Liver (tissue), 9 donors: Measurements from ENCODE around the gene NELL1. TPM values are rescaled to one million over a fixed set of nuclear protein-coding genes. Genes with fewer than 3 reads are reported as not detected.

Experiments used
- DNase-seq: peaks from one replicate; pipeline ENCODE4 v3.0.0-alpha.2; 2017; ENCODE audit warnings: low spot score
- H3K27ac ChIP-seq, 2 donors: one replicate each; pipeline ENCODE4 v1.7.0; 2013; ENCODE audit warnings: inconsistent platforms in 2 of 2, low read length in 2 of 2, control low read depth in 1 of 2, low read depth in 1 of 2, mild to moderate bottlenecking in 1 of 2
- H3K27me3 ChIP-seq, 4 donors: one replicate each; pipeline versions ENCODE4 v1.6.1 to v1.7.0; 2013; ENCODE audit warnings: low read length in 3 of 4, inconsistent platforms in 1 of 4, mild to moderate bottlenecking in 1 of 4, moderate library complexity in 1 of 4; ENCODE audit not compliant: control insufficient read depth in 4 of 4, insufficient read depth in 4 of 4
- H3K36me3 ChIP-seq, 4 donors: one replicate each; pipeline versions ENCODE4 v1.6.1 to v1.7.0; 2013; ENCODE audit warnings: low read length in 3 of 4, mild to moderate bottlenecking in 3 of 4, low read depth in 1 of 4, moderate library complexity in 1 of 4; ENCODE audit not compliant: control insufficient read depth in 4 of 4, insufficient read depth in 3 of 4
- H3K4me1 ChIP-seq, 4 donors: one replicate each; pipeline versions ENCODE4 v1.6.1 to v1.7.0; 2013; ENCODE audit warnings: low read length in 3 of 4, mild to moderate bottlenecking in 3 of 4, moderate library complexity in 1 of 4; ENCODE audit not compliant: control insufficient read depth in 4 of 4, insufficient read depth in 4 of 4
- H3K4me3 ChIP-seq, 3 donors: one replicate each; pipeline versions ENCODE4 v1.6.1 to v1.7.0; 2013; ENCODE audit warnings: low read length in 3 of 3, control low read depth in 1 of 3, low read depth in 1 of 3, mild to moderate bottlenecking in 1 of 3
- H3K9ac ChIP-seq, 2 donors: one replicate each; pipeline ENCODE4 v1.7.0; 2013; ENCODE audit warnings: low read length in 2 of 2, mild to moderate bottlenecking in 2 of 2, moderate library complexity in 2 of 2, control low read depth in 1 of 2, low read depth in 1 of 2
- H3K9me3 ChIP-seq, 4 donors: one replicate each; pipeline versions ENCODE4 v1.6.1 to v1.7.0; 2013; ENCODE audit warnings: low read length in 3 of 4; ENCODE audit not compliant: control insufficient read depth in 4 of 4
- ATF3 ChIP-seq: IDR thresholded peaks from 2 replicates; pipeline ENCODE4 v1.6.1; 2016; ENCODE audit warnings: antibody characterized with exemption
- CTCF ChIP-seq: fragments of 150-350 bp; IDR thresholded peaks from 2 replicates; pipeline ENCODE4 v1.5.1; 2017; ENCODE audit warnings: improper control_type of control experiment, low read depth, low read length; ENCODE audit not compliant: missing input control
- EGR1 ChIP-seq, 2 donors: IDR thresholded peaks; 2 replicates each; pipeline ENCODE4 v1.6.1; 2016 to 2018; ENCODE audit warnings: antibody characterized with exemption in 2 of 2, low read depth in 2 of 2
- FOXA1 ChIP-seq: IDR thresholded peaks from 2 replicates; pipeline ENCODE4 v1.6.1; 2016; ENCODE audit warnings: antibody characterized with exemption
- GABPA ChIP-seq, 2 donors: IDR thresholded peaks in 1 of 2; conservative IDR thresholded peaks in 1 of 2; 2 replicates each; pipeline ENCODE4 v1.6.1; 2016; ENCODE audit warnings: antibody characterized with exemption in 2 of 2, mild to moderate bottlenecking in 1 of 2, moderate library complexity in 1 of 2
- HNF4A ChIP-seq, 2 donors: conservative IDR thresholded peaks; 2 replicates each; pipeline ENCODE4 v1.6.1; 2016; ENCODE audit warnings: antibody characterized with exemption in 2 of 2, mild to moderate bottlenecking in 2 of 2
- HNF4G ChIP-seq: IDR thresholded peaks from 2 replicates; pipeline ENCODE4 v1.6.1; 2016; ENCODE audit warnings: antibody characterized with exemption
- JUND ChIP-seq, 2 donors: IDR thresholded peaks; 2 replicates each; pipeline ENCODE4 v1.6.1; 2016; ENCODE audit warnings: antibody characterized with exemption in 2 of 2
- MAX ChIP-seq: IDR thresholded peaks from 2 replicates; pipeline ENCODE4 v1.6.1; 2016; ENCODE audit warnings: antibody characterized with exemption
- NR2F2 ChIP-seq: IDR thresholded peaks from 2 replicates; pipeline ENCODE4 v1.6.1; 2016; ENCODE audit warnings: antibody characterized with exemption
- RAD21 ChIP-seq, 2 donors: IDR thresholded peaks; 2 replicates each; pipeline ENCODE4 v1.6.1; 2016; ENCODE audit warnings: antibody characterized with exemption in 2 of 2, mild to moderate bottlenecking in 2 of 2
- SP1 ChIP-seq: IDR thresholded peaks from 2 replicates; pipeline ENCODE4 v1.6.1; 2018; ENCODE audit warnings: antibody characterized with exemption, mild to moderate bottlenecking
- TAF1 ChIP-seq: conservative IDR thresholded peaks from 2 replicates; pipeline ENCODE4 v1.6.1; 2016; ENCODE audit warnings: antibody characterized with exemption, mild to moderate bottlenecking
- YY1 ChIP-seq: IDR thresholded peaks from 2 replicates; pipeline ENCODE4 v1.6.1; 2016; ENCODE audit warnings: antibody characterized with exemption, mild to moderate bottlenecking
- ZBTB33 ChIP-seq: IDR thresholded peaks from 2 replicates; pipeline ENCODE4 v1.6.1; 2016; ENCODE audit warnings: antibody characterized with exemption
- WGBS: extraction: QIAGEN DNeasy Blood & Tissue Kit; methylation state at CpG from one replicate; pipeline ENCODE4 v1.1.7; 2013; 5-methylcytosine and 5-hydroxymethylcytosine counted together
- polyA plus RNA-seq, 2 donors: library from polyadenylated mRNA; stranded (reverse) in 1 of 2; unstranded in 1 of 2; fragments of 200-250 nt in 1 of 2; fragments of >200 nt in 1 of 2; fragmentation: Nextera tagmentation in 1 of 2; extraction: Ambion mirVana in 1 of 2; gene quantifications; one replicate each; pipeline versions ENCODE4 v1.2.1 to v1.2.3, GENCODE V29; 2013 to 2015
- total RNA-seq, 2 donors: library from RNA; depleted of rRNA; stranded (reverse); fragments of >200 nt; gene quantifications; one replicate each; pipeline ENCODE4 v1.2.3, GENCODE V29; 2014
- TF ChIP-seq, protein P1 (sequence below): IDR thresholded peaks from 2 replicates; pipeline ENCODE4 v1.6.1; 2016; ENCODE audit warnings: antibody characterized with exemption, mild to moderate bottlenecking
- donor health status: healthy.
- donor health status: healthy.
- donor health status: healthy.
- donor health status: healthy.
- donor health status: healthy.

Gene NELL1
- total and polyA plus RNA-seq, 4 donors: not detected

DNA sequence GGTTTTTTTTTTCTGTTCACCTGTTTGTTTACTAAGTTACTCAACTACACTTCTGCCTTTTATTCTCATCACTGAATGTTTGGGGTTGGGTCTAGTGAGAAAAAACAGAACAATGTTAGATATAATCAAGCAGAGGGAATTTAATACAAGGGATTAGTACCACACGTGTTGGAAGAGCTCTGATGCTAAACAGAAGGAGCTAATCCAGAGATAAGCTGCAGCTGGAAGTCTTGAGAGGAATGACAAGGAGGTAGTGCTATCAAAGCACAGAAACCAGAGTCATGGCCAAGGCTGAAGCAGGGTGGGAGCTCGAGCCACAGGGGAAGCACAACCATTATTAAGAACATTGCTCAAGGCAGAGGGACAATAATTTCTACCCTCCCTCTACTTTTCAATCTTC is 919.4 kb downstream of the NELL1 start:
- DNase-seq: no peak
- no peak overlapping the region for H3K27ac ChIP-seq
- H3K9ac ChIP-seq: no peak overlapping the region
- TF ChIP-seq FOXA1 (no peak), NR2F2 (no peak), CTCF (no peak), MAX (no peak), HNF4G (no peak), SP1 (no peak), ZBTB33 (no peak), RAD21 (IDR thresholded peaks at IDR 0.05) (no peak), YY1 (no peak), GABPA (IDR thresholded peaks at IDR 0.05 in 1 of 2, conservative IDR thresholded peaks at IDR 0.05 in 1 of 2) (no peak), ATF3 (no peak), EGR1 (IDR thresholded peaks at IDR 0.05; ENCODE audit: low read depth in 2 of 2) (no peak), TAF1 (no peak)
- TF ChIP-seq, protein P1, sequence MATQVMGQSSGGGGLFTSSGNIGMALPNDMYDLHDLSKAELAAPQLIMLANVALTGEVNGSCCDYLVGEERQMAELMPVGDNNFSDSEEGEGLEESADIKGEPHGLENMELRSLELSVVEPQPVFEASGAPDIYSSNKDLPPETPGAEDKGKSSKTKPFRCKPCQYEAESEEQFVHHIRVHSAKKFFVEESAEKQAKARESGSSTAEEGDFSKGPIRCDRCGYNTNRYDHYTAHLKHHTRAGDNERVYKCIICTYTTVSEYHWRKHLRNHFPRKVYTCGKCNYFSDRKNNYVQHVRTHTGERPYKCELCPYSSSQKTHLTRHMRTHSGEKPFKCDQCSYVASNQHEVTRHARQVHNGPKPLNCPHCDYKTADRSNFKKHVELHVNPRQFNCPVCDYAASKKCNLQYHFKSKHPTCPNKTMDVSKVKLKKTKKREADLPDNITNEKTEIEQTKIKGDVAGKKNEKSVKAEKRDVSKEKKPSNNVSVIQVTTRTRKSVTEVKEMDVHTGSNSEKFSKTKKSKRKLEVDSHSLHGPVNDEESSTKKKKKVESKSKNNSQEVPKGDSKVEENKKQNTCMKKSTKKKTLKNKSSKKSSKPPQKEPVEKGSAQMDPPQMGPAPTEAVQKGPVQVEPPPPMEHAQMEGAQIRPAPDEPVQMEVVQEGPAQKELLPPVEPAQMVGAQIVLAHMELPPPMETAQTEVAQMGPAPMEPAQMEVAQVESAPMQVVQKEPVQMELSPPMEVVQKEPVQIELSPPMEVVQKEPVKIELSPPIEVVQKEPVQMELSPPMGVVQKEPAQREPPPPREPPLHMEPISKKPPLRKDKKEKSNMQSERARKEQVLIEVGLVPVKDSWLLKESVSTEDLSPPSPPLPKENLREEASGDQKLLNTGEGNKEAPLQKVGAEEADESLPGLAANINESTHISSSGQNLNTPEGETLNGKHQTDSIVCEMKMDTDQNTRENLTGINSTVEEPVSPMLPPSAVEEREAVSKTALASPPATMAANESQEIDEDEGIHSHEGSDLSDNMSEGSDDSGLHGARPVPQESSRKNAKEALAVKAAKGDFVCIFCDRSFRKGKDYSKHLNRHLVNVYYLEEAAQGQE: no peak
- 20% methylated on average over 2 of the region's 2 CpGs for WGBS
- peaks cover 0 to 2% (median 0%) of the 10 kb centered on the region in 4 donors for H3K27me3 ChIP-seq
- no peak overlapping the region for H3K4me3 ChIP-seq
- H3K9me3 ChIP-seq: no peaks in the 10 kb centered on the region
- no peaks in the 10 kb centered on the region for H3K4me1 ChIP-seq
- no peaks in the 10 kb centered on the region for H3K36me3 ChIP-seq

DNA sequence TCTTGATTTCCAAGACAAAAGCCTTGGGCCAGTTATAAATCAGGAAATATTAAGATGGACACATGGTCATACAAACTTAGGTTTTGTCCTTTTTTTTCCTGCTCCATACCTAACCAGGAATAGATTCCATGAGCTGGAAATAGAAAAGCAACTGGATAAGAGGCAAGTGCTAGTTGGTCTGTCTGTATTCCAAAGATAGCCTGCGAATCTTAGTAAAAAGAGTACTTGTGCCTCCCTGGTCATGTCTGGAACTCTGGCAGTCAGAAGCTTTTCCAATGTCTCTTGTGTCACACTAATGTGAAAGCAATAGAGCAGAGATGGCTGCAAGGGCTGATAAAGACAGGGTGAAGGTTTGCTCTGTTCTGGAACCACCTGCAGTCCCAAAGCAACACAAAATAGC is 933.3 kb downstream of the NELL1 start:
- Histone ChIP-seq H3K36me3 (no peaks in the 10 kb centered on the region), H3K9ac (no peak overlapping the region), H3K9me3 (no peaks in the 10 kb centered on the region), H3K27ac (no peak overlapping the region), H3K4me1 (no peaks in the 10 kb centered on the region), H3K27me3 (no peaks in the 10 kb centered on the region), H3K4me3 (no peak overlapping the region)
- WGBS: 89% methylated on average over 1 of the region's 1 CpG
- no peak for DNase-seq
- no peak for TF ChIP-seq HNF4A (conservative IDR thresholded peaks at IDR 0.05)
- TF ChIP-seq GABPA (IDR thresholded peaks at IDR 0.05 in 1 of 2, conservative IDR thresholded peaks at IDR 0.05 in 1 of 2): no peak
- no peak for TF ChIP-seq EGR1 (IDR thresholded peaks at IDR 0.05; ENCODE audit: low read depth in 2 of 2)
- TF ChIP-seq, protein P1: no peak
- TF ChIP-seq ATF3: no peak
- no peak for TF ChIP-seq FOXA1
- TF ChIP-seq JUND (IDR thresholded peaks at IDR 0.05): no peak
